Activated effector memory CD4-positive, alpha-beta T cell treated with anti-CD3 and anti-CD28 coated beads, Interleukin-2, amount 50 U/mL, for 16 hours (primary cell): ENCODE data around the gene RNF213.
A peak's percentile ranks its signal among the peaks of the same experiment; 100 is the strongest.

Source experiments
- DNase-seq: peaks from one replicate; pipeline ENCODE4 v3.0.0-alpha.2; 2020

The RNF213 gene

GRCh38 chr17:80260791-80261158, at the start of gene RNF213:
TSS of gene RNF213 (plus strand) at chr17:80260852. CDS start at chr17:80263682, 2,830 bp downstream.
- peak; percentile 85 for DNase-seq

- no peak for DNase-seq
Measured at GRCh38 chr17:80212109-80212508, 48.5 kb upstream of the RNF213 start.

- no peak for DNase-seq
Measured at GRCh38 chr17:80212511-80212910, 48.1 kb upstream of the RNF213 start.

GRCh38 chr17:80212962-80213642, 47.5 kb upstream of the RNF213 start:
- no peak for DNase-seq

- DNase-seq, result no peak
Measured at GRCh38 chr17:80213643-80213975, 47.0 kb upstream of the RNF213 start.

- no peak for DNase-seq
Measured at GRCh38 chr17:80214012-80214877, 46.4 kb upstream of the RNF213 start.

GRCh38 chr17:80214878-80215210, 45.8 kb upstream of the RNF213 start:
- no peak for DNase-seq

- DNase-seq, result no peak
Measured at GRCh38 chr17:80216473-80217456, 43.9 kb upstream of the RNF213 start.

GRCh38 chr17:80217703-80218362, 42.8 kb upstream of the RNF213 start:
- no peak for DNase-seq

GRCh38 chr17:80218391-80218790, 42.3 kb upstream of the RNF213 start:
- no peak for DNase-seq

- peak; percentile 97 for DNase-seq
Measured at GRCh38 chr17:80219013-80219762, 41.5 kb upstream of the RNF213 start.

- no peak for DNase-seq
Measured at GRCh38 chr17:80219763-80220053, 40.9 kb upstream of the RNF213 start.

GRCh38 chr17:80220054-80220735, 40.5 kb upstream of the RNF213 start, which contains the start of the genes SGSH and SLC26A11:
TSS of gene SGSH (minus strand) at chr17:80220333. CDS start at chr17:80220313, 20 bp downstream.
TSS of gene SLC26A11 (plus strand) at chr17:80220427. CDS start at chr17:80221561, 1,134 bp downstream.
- peak; percentile 87 for DNase-seq

GRCh38 chr17:80220736-80221215, 39.9 kb upstream of the RNF213 start:
- no peak for DNase-seq

- no peak for DNase-seq
Measured at GRCh38 chr17:80221351-80222105, 39.1 kb upstream of the RNF213 start.

GRCh38 chr17:80222376-80223141, 38.1 kb upstream of the RNF213 start:
- no peak for DNase-seq

- DNase-seq, result no peak
Measured at GRCh38 chr17:80223142-80223815, 37.4 kb upstream of the RNF213 start.

- DNase-seq, result no peak
Measured at GRCh38 chr17:80223838-80224497, 36.7 kb upstream of the RNF213 start.
